Effector memory CD4-positive, alpha-beta T cell (primary cell): Measurements from ENCODE around the gene HOMER3.

Experiments used
- DNase-seq, 3 donors: peaks; one replicate each; pipeline ENCODE4 v3.0.0-alpha.2; 2020
- H3K27ac ChIP-seq: 2 replicates; pipeline ENCODE4 v1.7.0; 2013; ENCODE audit warnings: mild to moderate bottlenecking, low read length, moderate library complexity; ENCODE audit not compliant: insufficient read depth, poor library complexity, severe bottlenecking
- H3K27me3 ChIP-seq: replicated peaks from 2 replicates; pipeline ENCODE4 v1.7.0; 2013; ENCODE audit warnings: mild to moderate bottlenecking, low read length; ENCODE audit not compliant: insufficient read depth, control insufficient read depth, poor library complexity, severe bottlenecking
- H3K36me3 ChIP-seq: 2 replicates; pipeline ENCODE4 v1.7.0; 2013; ENCODE audit warnings: mild to moderate bottlenecking, low read length, moderate library complexity; ENCODE audit not compliant: control insufficient read depth, insufficient read depth
- H3K4me1 ChIP-seq: 2 replicates; pipeline ENCODE4 v1.7.0; 2013; ENCODE audit warnings: low read length, mild to moderate bottlenecking; ENCODE audit not compliant: control insufficient read depth, insufficient read depth, poor library complexity, severe bottlenecking
- H3K4me3 ChIP-seq: 2 replicates; pipeline ENCODE4 v1.7.0; 2013; ENCODE audit warnings: low read length, low read depth, mild to moderate bottlenecking; ENCODE audit not compliant: insufficient read depth, poor library complexity, severe bottlenecking
- H3K9me3 ChIP-seq: 2 replicates; pipeline ENCODE4 v1.7.0; 2013; ENCODE audit warnings: mild to moderate bottlenecking, low read length, moderate library complexity; ENCODE audit not compliant: control insufficient read depth

HOMER3 gene

GRCh38 chr19:18879579-18880373 lies 61.2 kb downstream of the HOMER3 start:
- Histone ChIP-seq H3K4me3 (no peak overlapping the region), H3K9me3 (no peaks in the 10 kb centered on the region), H3K27me3 (no peaks in the 10 kb centered on the region), H3K36me3 (no peaks in the 10 kb centered on the region), H3K27ac (no peak overlapping the region), H3K4me1 (no peaks in the 10 kb centered on the region)
- peak in 2 of 3 donors; percentile 20 to 22 for DNase-seq
